GM18498 (cell line): ENCODE measurements around the gene TNFSF9.
A peak's percentile ranks its signal among the peaks of the same experiment; 100 is the strongest.
"Not testable (repeated sequence)": the region's sequence is repeated elsewhere in the genome, so short reads cannot be mapped to it uniquely, and the experiment has no call there.

ENCODE experiments used
- ATAC-seq: cut with Tn5 transposase; IDR thresholded peaks from one replicate; pipeline ENCODE4 v1.9.1; 2021; ENCODE audit warnings: mild to moderate bottlenecking, moderate library complexity; ENCODE audit not compliant: unreplicated experiment

The TNFSF9 gene

GRCh38 chr19:6508028-6508771 is 22.6 kb upstream of the TNFSF9 start:
- ATAC-seq, result not testable (repeated sequence)

GRCh38 chr19:6509118-6509971 is 21.5 kb upstream of the TNFSF9 start:
- no peak for ATAC-seq

GRCh38 chr19:6510618-6511017 is 20.2 kb upstream of the TNFSF9 start:
- no peak for ATAC-seq

GRCh38 chr19:6514089-6514488 is 16.7 kb upstream of the TNFSF9 start:
- ATAC-seq, result no peak

- ATAC-seq, result no peak
These were observed 15.8 kb upstream of the TNFSF9 start for GRCh38 chr19:6514926-6515544.

GRCh38 chr19:6516018-6516658 is 14.7 kb upstream of the TNFSF9 start:
- ATAC-seq, result peak; percentile 41

- ATAC-seq, result peak; percentile 50
These were observed 14.1 kb upstream of the TNFSF9 start for GRCh38 chr19:6516659-6517291.

GRCh38 chr19:6518145-6518911 is 12.5 kb upstream of the TNFSF9 start:
- ATAC-seq, result no peak

- ATAC-seq, result no peak
These were observed 11.5 kb upstream of the TNFSF9 start for GRCh38 chr19:6519289-6519688.

- peak; percentile 42 for ATAC-seq
These were observed 8.8 kb upstream of the TNFSF9 start for GRCh38 chr19:6521718-6522646.

- ATAC-seq, result no peak
These were observed 8.1 kb upstream of the TNFSF9 start for GRCh38 chr19:6522712-6523111.

GRCh38 chr19:6524311-6524710 is 6.5 kb upstream of the TNFSF9 start:
- no peak for ATAC-seq

GRCh38 chr19:6527893-6528543 is 2.8 kb upstream of the TNFSF9 start:
- ATAC-seq, result peak; percentile 45

- no peak for ATAC-seq
These were observed 2.2 kb upstream of the TNFSF9 start for GRCh38 chr19:6528544-6529121.

GRCh38 chr19:6529351-6529750 is 1.5 kb upstream of the TNFSF9 start:
- ATAC-seq, result no peak

GRCh38 chr19:6529937-6530385 is 865 bp upstream of the TNFSF9 start:
- no peak for ATAC-seq

GRCh38 chr19:6531163-6531955 is 533 bp downstream of the TNFSF9 start:
- ATAC-seq, result no peak
